NCI-H460 (cell line): Measurements from ENCODE around the gene MIOX. TPM values are rescaled to one million over a fixed set of nuclear protein-coding genes. Genes with fewer than 3 reads are reported as not detected.

Experiments used
- total RNA-seq: library from RNA; depleted of rRNA; stranded (reverse); fragments of >200 nt; shearing (Covaris generic); gene quantifications from 2 replicates; pipeline ENCODE4 v1.2.3, GENCODE V29; 2014; rRNA removed

The MIOX gene
- total RNA-seq, 1 experiment from 2014 or later = 0.27 TPM

Other genes with a start within 250 kb of the MIOX start
- 10.7 and 13.0 TPM in 2 replicates for gene TUBGCP6, start 241.8 kb upstream of the MIOX start, total RNA-seq
- gene HDAC10, start 235.6 kb upstream of the MIOX start, total RNA-seq = 13.9 and 14.4 TPM in 2 replicates
- gene MAPK12, start 225.2 kb upstream of the MIOX start, total RNA-seq = 22.0 and 24.9 TPM in 2 replicates
- gene MAPK11, start 216.5 kb upstream of the MIOX start, total RNA-seq = 1.3 and 1.8 TPM in 2 replicates
- 51.2 and 52.5 TPM in 2 replicates for gene PLXNB2, start 179.2 kb upstream of the MIOX start, total RNA-seq
- gene DENND6B, start 159.8 kb upstream of the MIOX start, total RNA-seq = 0.81 and 1.5 TPM in 2 replicates
- 23.6 and 24.5 TPM in 2 replicates for gene PPP6R2, start 143.5 kb upstream of the MIOX start, total RNA-seq
- 37.0 and 40.3 TPM in 2 replicates for gene SBF1, start 11.8 kb upstream of the MIOX start, total RNA-seq
- 8.9 and 9.2 TPM in 2 replicates for gene ADM2, start 5.3 kb upstream of the MIOX start, total RNA-seq
- 17.0 and 21.1 TPM in 2 replicates for gene LMF2, start 20.8 kb downstream of the MIOX start, total RNA-seq
- gene NCAPH2, start 21.4 kb downstream of the MIOX start, total RNA-seq = 28.6 and 38.0 TPM in 2 replicates
- 3.0 and 4.0 TPM in 2 replicates for gene SCO2, start 38.7 kb downstream of the MIOX start, total RNA-seq
- gene TYMP, start 43.2 kb downstream of the MIOX start, total RNA-seq = 25.8 and 27.3 TPM in 2 replicates
- 1.6 and 2.1 TPM in 2 replicates for gene KLHDC7B, start 59.0 kb downstream of the MIOX start, total RNA-seq
- 0.50 TPM in 1 of 2 replicates, not detected in the other for gene SYCE3, start 76.1 kb downstream of the MIOX start, total RNA-seq
- 9.6 and 9.8 TPM in 2 replicates for gene CPT1B, start 91.6 kb downstream of the MIOX start, total RNA-seq
- gene CHKB, start 96.0 kb downstream of the MIOX start, total RNA-seq = 16.1 and 21.0 TPM in 2 replicates
- 0.06 and 0.15 TPM in 2 replicates for gene MAPK8IP2, start 113.9 kb downstream of the MIOX start, total RNA-seq
- 14.0 and 14.5 TPM in 2 replicates for gene ARSA, start 141.3 kb downstream of the MIOX start, total RNA-seq
- gene SHANK3, start 186.0 kb downstream of the MIOX start, total RNA-seq = 0.98 and 1.2 TPM in 2 replicates